ENCODE measurements around the gene TAAR2. TPM values are rescaled to one million over a fixed set of nuclear protein-coding genes. Genes with fewer than 3 reads are reported as not detected.

The TAAR2 gene
- total RNA-seq, 1 donor from 2014 or later = not detected

GRCh38 chr6:132571774-132572173 is 52.3 kb downstream of the TAAR2 start:
- no peaks in the 10 kb centered on the region for H3K4me1 ChIP-seq (ENCODE audit: insufficient read depth, low read length)
- H3K27ac Mint-ChIP-seq (ENCODE audit: unreplicated experiment) = no peak overlapping the region
- no peaks in the 10 kb centered on the region for H3K4me1 Mint-ChIP-seq (ENCODE audit: low read depth, unreplicated experiment)
- no peak for DNase-seq (ENCODE audit: low read depth)
- no peaks in the 10 kb centered on the region for H3K9me3 ChIP-seq (ENCODE audit: insufficient read depth, low read depth, low read length)
- H3K27ac ChIP-seq (ENCODE audit: low read depth, low read length) = no peak overlapping the region
- H3K9me3 Mint-ChIP-seq (ENCODE audit: unreplicated experiment) = no peaks in the 10 kb centered on the region
- H3K36me3 Mint-ChIP-seq (ENCODE audit: low read depth, unreplicated experiment) = no peaks in the 10 kb centered on the region
- no peak overlapping the region for H3K9ac ChIP-seq (ENCODE audit: low read length)
- H3K4me3 Mint-ChIP-seq (ENCODE audit: unreplicated experiment) = no peak overlapping the region
- no peaks in the 10 kb centered on the region for H3K36me3 ChIP-seq (ENCODE audit: insufficient read depth, low read length)
- H4K20me1 ChIP-seq (ENCODE audit: insufficient read depth, low read length) = no peaks in the 10 kb centered on the region
- peaks cover 3% of the 10 kb centered on the region for H3K27me3 ChIP-seq (ENCODE audit: insufficient read depth, low read length)
- no peak overlapping the region for H3K4me3 ChIP-seq (ENCODE audit: insufficient read depth, low read depth, low read length)
- TF ChIP-seq EZH2 (IDR thresholded peaks at IDR 0.05; ENCODE audit: insufficient read depth, low read length) = no peak
- no peak for TF ChIP-seq CTCF (IDR thresholded peaks at IDR 0.05; ENCODE audit: insufficient read depth, low read depth, low read length)
- H2AFZ ChIP-seq (ENCODE audit: low read depth, low read length) = no peak overlapping the region
- no peaks in the 10 kb centered on the region for H3K79me2 ChIP-seq (ENCODE audit: insufficient read depth, low read length)
- no peak overlapping the region for H3K4me2 ChIP-seq (ENCODE audit: low read length)
- no peak for FAIRE-seq
- no peaks in the 10 kb centered on the region for H3K27me3 Mint-ChIP-seq (ENCODE audit: low read depth, unreplicated experiment)

- peaks cover 6% of the 10 kb centered on the region for H3K27me3 ChIP-seq (ENCODE audit: insufficient read depth, low read length)
- no peak for DNase-seq (ENCODE audit: low read depth)
- no peak within 1 kb of the TSS for H3K27ac ChIP-seq (ENCODE audit: low read depth, low read length)
- H3K79me2 ChIP-seq (ENCODE audit: insufficient read depth, low read length) = no peaks in the 10 kb centered on the region
- no peak within 1 kb of the TSS for H3K4me3 Mint-ChIP-seq (ENCODE audit: unreplicated experiment)
- H3K9me3 ChIP-seq (ENCODE audit: insufficient read depth, low read depth, low read length) = no peaks in the 10 kb centered on the region
- no peak within 1 kb of the TSS for H3K9ac ChIP-seq (ENCODE audit: low read length)
- no peaks in the 10 kb centered on the region for H4K20me1 ChIP-seq (ENCODE audit: insufficient read depth, low read length)
- no peaks in the 10 kb centered on the region for H3K27me3 Mint-ChIP-seq (ENCODE audit: low read depth, unreplicated experiment)
- H3K9me3 Mint-ChIP-seq (ENCODE audit: unreplicated experiment) = no peaks in the 10 kb centered on the region
- no peak within 1 kb of the TSS for H3K27ac Mint-ChIP-seq (ENCODE audit: unreplicated experiment)
- H2AFZ ChIP-seq (ENCODE audit: low read depth, low read length) = no peak within 1 kb of the TSS
- H3K4me1 ChIP-seq (ENCODE audit: insufficient read depth, low read length) = no peaks in the 10 kb centered on the region
- TF ChIP-seq CTCF (IDR thresholded peaks at IDR 0.05; ENCODE audit: insufficient read depth, low read depth, low read length) (no peak), EZH2 (IDR thresholded peaks at IDR 0.05; ENCODE audit: insufficient read depth, low read length) (no peak)
- H3K4me1 Mint-ChIP-seq (ENCODE audit: low read depth, unreplicated experiment) = no peaks in the 10 kb centered on the region
- H3K4me3 ChIP-seq (ENCODE audit: insufficient read depth, low read depth, low read length) = no peak within 1 kb of the TSS
- no peak for FAIRE-seq
- H3K36me3 ChIP-seq (ENCODE audit: insufficient read depth, low read length) = no peaks in the 10 kb centered on the region
- no peaks in the 10 kb centered on the region for H3K36me3 Mint-ChIP-seq (ENCODE audit: low read depth, unreplicated experiment)
- H3K4me2 ChIP-seq (ENCODE audit: low read length) = no peak within 1 kb of the TSS
Measured at GRCh38 chr6:132570221-132570777, 53.8 kb downstream of the TAAR2 start, which contains the start of gene TAAR6. Gene TAAR6, plus strand, starts transcription at chr6:132570322. Its CDS starts 0 bp downstream, at chr6:132570322.

- H3K4me3 ChIP-seq (ENCODE audit: insufficient read depth, low read depth, low read length) = no peak overlapping the region
- no peaks in the 10 kb centered on the region for H3K4me1 ChIP-seq (ENCODE audit: insufficient read depth, low read length)
- H3K27ac ChIP-seq (ENCODE audit: low read depth, low read length) = no peak overlapping the region
- no peak overlapping the region for H3K4me2 ChIP-seq (ENCODE audit: low read length)
- no peaks in the 10 kb centered on the region for H4K20me1 ChIP-seq (ENCODE audit: insufficient read depth, low read length)
- no peaks in the 10 kb centered on the region for H3K36me3 Mint-ChIP-seq (ENCODE audit: low read depth, unreplicated experiment)
- H3K9me3 Mint-ChIP-seq (ENCODE audit: unreplicated experiment) = no peaks in the 10 kb centered on the region
- TF ChIP-seq CTCF (IDR thresholded peaks at IDR 0.05; ENCODE audit: insufficient read depth, low read depth, low read length) (no peak), EZH2 (IDR thresholded peaks at IDR 0.05; ENCODE audit: insufficient read depth, low read length) (no peak)
- H3K4me1 Mint-ChIP-seq (ENCODE audit: low read depth, unreplicated experiment) = no peaks in the 10 kb centered on the region
- H3K79me2 ChIP-seq (ENCODE audit: insufficient read depth, low read length) = no peaks in the 10 kb centered on the region
- DNase-seq (ENCODE audit: low read depth) = no peak
- H3K9ac ChIP-seq (ENCODE audit: low read length) = no peak overlapping the region
- H3K27me3 Mint-ChIP-seq (ENCODE audit: low read depth, unreplicated experiment) = peaks cover under 1% of the 10 kb centered on the region
- no peak overlapping the region for H3K27ac Mint-ChIP-seq (ENCODE audit: unreplicated experiment)
- H3K36me3 ChIP-seq (ENCODE audit: insufficient read depth, low read length) = no peaks in the 10 kb centered on the region
- no peak overlapping the region for H3K4me3 Mint-ChIP-seq (ENCODE audit: unreplicated experiment)
- H2AFZ ChIP-seq (ENCODE audit: low read depth, low read length) = no peak overlapping the region
- no peak for FAIRE-seq
- H3K27me3 ChIP-seq (ENCODE audit: insufficient read depth, low read length) = peaks cover 6% of the 10 kb centered on the region
- no peaks in the 10 kb centered on the region for H3K9me3 ChIP-seq (ENCODE audit: insufficient read depth, low read depth, low read length)
Measured at GRCh38 chr6:132569170-132569569, 54.9 kb downstream of the TAAR2 start.
